SK-MEL-5 (cell line): ENCODE data around the gene EPHA7. TPM values are rescaled to one million over a fixed set of nuclear protein-coding genes. Genes with fewer than 3 reads are reported as not detected.

Experiments
- DNase-seq: peaks from one replicate; pipeline ENCODE4 v3.0.0-alpha.2; 2016; ENCODE audit warnings: low read depth, low spot score
- in situ Hi-C: cut with HindIII; loops from 2 replicates; pipeline ENCODE4 v1.10.0; 2016; ENCODE audit warnings: low sequenced_read_pairs, high pct_unique_total_duplicates, low pct_unique_long_range_greater_than_20kb
- total RNA-seq: library from RNA; depleted of rRNA; stranded (reverse); fragments of >200 nt; shearing (Covaris generic); gene quantifications from 2 replicates; pipeline ENCODE4 v1.2.3, GENCODE V29; 2014

EPHA7 gene
- total RNA-seq, 1 experiment from 2014 or later = 4.9 TPM

DNA sequence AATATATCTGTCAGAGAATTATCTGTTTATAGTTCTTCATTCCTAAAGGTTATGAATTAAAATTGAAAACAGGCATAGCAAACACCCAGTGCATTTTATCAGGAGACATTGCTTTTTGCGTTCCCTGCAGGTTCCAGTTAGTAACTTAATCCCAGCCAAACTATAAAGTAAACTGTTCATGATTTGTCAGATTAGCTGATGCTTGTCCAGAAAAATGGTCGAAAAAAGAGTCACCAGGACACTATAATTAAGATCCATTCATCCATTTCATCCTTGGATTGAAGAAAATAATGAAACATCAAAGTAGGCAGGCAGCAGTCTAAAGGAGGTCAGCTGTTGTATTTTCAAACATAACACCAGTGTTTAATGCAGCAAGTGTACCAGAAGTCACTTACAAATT, 75.9 kb downstream of the EPHA7 start:
- in situ Hi-C loops = no loop called here
- DNase-seq = no peak

DNA sequence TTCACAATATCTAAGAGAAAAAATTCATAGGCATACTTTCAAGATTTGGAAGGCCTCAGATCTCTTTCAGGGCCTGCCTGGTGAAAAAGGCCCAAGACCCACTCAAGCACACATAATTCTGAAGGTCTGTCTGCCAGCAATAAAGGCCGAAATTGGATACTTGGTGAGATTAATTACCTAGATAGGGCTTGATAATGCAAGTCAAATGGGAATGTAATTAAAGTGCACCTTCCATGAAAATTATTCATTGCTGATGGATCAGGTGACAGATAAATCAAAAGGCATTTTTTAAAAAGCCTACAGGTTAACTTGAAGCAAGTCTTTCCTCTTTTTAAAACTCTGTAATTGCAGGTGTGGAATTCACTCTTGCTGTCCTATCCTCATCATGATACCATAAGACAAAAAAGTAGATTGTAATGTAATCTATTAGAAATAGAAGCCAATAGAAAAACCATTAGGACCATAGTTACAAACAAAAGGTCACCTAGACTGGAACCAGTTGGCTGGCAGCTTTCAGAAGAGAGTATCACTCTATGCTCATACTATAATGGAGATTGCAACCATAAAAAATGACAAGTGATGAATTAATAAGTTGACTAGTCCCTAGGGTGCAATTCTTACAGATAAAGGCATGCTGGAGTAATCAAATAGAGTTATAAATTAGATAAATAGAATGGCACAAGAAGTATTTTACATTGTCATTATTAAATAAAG, 77.3 kb downstream of the EPHA7 start:
- DNase-seq = no peak
- in situ Hi-C loops = no loop called here

DNA sequence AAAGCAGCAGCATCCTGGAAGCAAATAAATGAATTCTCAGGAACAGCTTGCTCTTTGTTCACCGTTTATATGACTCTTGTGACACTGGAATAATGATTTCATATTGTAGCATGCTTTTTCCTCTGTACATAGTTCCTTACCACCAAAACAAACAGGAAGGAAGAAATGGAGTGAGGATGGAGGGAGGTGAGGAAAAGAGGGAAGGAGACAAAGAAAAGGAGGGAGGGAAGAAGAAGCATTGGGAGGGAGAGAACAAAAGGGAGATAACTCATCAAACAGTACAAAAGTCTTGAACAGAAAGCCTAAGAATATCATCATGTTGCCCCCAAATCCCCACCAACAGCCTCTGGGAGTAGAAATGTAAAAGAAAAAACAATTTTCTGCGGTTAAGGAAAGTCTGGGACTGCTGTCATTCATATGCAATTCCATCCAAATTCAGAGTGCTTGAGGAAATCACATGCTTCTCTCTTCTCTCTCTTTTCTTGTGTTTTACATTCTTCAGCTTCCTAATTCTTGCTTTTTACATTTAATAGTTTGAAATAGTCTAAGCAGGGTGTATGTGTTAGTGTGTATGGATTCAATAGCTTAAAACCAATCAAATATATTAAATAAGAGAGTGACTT, 81.5 kb downstream of the EPHA7 start:
- in situ Hi-C loops = no loop called here
- peak; percentile 46 for DNase-seq

DNA sequence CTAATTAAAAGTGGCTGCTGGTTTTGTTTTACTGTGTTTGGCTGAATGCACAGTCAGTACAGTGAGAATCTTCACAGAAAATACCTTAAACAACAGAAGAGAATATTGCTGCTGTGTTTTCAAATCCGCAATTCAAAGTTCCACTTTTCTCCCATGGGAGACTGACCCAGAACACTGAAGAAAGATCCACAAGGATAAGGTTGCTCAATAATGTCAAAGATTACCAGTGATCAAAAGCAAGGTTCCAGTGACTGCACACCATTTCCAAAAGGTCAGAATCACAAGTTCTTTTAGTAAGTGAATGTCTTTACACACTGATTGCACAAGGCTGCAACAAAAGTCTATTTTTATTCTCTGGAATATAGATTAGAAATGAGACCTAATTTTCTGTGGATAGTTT, 82.3 kb downstream of the EPHA7 start:
- DNase-seq = peak; percentile 46
- in situ Hi-C loops = no loop called here

DNA sequence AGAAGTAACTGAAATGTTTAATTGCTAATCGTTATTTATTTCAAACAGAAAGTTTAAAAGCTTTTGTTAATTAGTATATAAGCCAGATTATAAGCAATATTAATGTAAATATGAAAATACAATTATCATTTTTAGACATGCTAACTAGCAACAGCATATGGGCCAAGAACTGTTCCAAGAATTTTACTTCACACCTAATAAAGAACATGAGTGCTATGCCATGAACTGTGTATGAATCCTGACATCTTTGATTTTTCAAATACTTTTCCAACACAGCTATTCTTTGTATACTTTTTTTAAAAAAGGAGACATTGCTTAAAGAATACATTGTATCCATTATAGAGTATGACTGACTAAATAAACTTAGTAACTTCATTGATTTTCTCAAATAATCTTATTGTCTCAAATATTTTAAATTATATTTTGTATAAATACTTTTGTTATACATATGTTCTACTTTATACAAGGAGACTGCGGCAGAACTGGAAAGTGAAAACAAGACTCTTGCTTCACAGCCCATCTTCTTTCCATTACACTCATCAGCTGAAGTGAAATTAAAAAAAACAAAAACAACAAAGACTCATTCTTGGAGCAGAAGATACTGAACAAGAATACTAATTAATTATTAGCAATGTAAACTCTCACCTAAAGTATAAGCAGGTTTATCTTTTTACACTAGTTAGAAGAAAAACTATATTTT, 89.9 kb downstream of the EPHA7 start:
- no peak for DNase-seq
- in situ Hi-C loops = no loop called here

DNA sequence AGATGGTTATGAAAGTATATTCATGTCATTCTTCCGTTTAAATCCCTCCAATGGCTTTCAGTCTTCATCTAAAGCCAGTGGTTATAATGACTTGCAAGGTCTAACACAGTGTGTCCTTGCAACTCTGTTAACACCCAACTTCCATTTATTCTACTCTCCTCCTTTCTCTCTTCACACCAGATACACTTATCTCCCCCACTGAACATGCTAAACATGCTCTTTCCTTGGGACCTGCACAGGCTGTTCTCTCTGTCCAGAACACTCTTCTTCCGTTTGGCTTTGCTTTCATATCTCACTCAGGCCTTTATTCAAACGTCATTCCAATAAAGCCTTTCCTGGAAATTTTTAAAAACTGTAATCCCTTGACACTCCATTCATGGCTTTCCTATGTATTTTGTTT, 91.5 kb downstream of the EPHA7 start:
- DNase-seq = no peak
- in situ Hi-C loops = no loop called here

DNA sequence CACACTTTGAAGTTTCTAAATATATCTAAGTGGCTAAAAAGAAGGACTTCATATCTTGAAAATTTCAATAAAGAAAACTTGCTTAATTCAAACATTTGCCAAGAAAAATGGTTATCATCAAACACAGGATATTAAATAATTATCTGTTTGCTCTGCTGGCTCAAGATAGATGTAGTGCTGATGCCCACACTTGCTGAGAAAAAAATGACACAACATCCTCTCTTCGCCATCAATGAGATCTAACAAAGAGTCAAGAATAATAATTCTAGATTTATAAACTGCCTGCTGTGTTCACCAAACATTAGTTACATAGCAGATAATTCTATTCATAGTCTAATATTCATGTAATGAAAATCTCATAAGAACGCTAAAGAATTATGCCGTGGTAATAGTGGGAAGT, 93.6 kb downstream of the EPHA7 start:
- no peak for DNase-seq
- in situ Hi-C loops = no loop called here

DNA sequence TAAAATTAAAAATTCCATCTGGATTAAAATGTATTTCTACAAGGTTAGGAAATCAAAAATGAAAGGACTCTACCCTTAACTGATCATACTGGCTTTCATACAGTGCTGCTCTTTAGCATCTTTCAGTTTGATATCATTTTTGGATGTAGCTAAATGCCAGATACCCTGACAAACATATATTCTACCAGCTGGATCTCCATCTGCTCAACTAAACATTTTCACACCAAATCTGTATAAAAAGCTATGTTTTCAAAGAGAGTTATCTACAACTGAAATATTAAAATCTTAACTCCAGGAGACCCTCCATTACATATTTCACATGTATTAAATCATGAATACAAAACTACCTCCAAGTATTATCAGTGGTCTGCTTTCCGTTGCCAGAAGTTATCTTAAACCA, 95.7 kb downstream of the EPHA7 start:
- in situ Hi-C loops = no loop called here
- DNase-seq = no peak

DNA sequence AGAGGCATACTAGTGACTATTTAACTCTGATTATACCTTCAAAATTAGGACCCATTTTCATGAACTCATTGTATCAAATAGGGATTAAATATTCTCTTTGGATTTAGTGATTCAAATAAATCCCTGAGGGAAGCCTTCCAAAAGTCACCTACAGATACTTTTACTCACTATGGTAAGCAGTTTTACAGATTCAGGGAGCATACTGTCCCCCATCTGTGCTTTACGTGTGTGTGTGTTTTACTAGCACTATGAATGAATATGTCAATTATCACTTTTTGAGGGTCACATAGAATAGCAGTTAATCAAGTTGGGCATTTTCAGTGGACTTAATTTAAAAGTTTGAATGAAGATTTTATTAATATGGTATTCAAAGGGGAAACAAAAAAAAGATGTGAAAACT, 96.7 kb downstream of the EPHA7 start:
- DNase-seq = no peak

DNA sequence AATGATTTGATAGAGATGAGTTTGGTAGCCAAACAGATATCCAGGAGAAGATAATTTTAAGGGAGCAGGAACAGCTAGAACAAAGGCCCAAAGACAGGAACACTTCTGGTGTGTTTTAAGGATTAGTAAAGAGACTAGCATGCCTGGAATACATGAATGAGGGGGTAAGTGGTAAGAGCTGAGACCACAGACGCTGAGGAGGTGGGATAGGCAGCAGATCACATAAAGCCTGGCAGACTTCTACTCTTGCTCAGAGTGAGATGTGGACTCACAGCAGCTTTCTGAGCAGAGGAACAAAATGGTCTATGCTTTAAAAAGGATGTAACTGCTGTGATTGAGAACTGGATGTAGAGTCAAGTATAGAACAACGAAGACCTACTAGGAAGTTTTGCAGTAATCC, 100.1 kb downstream of the EPHA7 start:
- in situ Hi-C loops = no loop called here
- DNase-seq = no peak

More for the DNA sequence above, 96.7 kb downstream of the EPHA7 start:
- in situ Hi-C loops = no loop called here

DNA sequence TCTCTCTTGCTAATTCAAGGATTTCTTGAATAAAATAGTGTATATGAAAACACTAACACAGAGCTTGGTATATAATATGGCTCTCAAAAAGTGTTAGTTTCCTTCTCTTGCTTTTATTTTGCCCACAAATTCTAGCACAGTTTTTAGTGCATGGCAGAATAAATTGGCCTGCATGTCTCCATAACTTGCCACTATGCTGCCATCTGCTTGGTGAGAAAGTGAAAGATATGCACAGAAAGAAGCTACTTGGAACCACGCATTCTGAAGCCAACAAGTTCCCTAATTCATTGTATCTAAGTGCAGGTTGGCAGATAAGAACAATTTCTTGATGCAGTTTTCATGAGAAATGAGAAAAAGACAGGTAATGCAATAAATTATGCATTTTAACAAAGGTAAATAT, 101.2 kb downstream of the EPHA7 start:
- in situ Hi-C loops = no loop called here

DNA sequence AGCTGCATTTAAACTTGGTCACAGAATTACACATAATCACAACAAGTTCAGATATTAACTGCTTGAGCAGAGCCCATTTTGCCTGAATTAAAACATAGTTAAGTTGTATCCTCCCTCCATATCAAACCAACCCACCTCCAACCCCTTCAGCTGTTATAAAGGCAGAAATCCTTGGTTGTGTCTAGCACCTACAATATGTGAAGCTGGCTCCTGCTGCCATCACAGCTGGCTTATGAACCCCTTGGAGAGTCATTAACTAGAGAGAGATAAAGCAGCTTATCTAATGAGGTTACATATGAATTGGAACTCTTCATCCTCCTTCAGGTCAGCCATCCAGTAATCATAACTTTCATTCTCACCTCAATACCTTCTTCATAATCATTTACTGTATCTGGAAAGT, 101.8 kb downstream of the EPHA7 start:
- in situ Hi-C loops = no loop called here

More for the DNA sequence above, 101.2 kb downstream of the EPHA7 start:
- DNase-seq = peak; percentile 14

DNA sequence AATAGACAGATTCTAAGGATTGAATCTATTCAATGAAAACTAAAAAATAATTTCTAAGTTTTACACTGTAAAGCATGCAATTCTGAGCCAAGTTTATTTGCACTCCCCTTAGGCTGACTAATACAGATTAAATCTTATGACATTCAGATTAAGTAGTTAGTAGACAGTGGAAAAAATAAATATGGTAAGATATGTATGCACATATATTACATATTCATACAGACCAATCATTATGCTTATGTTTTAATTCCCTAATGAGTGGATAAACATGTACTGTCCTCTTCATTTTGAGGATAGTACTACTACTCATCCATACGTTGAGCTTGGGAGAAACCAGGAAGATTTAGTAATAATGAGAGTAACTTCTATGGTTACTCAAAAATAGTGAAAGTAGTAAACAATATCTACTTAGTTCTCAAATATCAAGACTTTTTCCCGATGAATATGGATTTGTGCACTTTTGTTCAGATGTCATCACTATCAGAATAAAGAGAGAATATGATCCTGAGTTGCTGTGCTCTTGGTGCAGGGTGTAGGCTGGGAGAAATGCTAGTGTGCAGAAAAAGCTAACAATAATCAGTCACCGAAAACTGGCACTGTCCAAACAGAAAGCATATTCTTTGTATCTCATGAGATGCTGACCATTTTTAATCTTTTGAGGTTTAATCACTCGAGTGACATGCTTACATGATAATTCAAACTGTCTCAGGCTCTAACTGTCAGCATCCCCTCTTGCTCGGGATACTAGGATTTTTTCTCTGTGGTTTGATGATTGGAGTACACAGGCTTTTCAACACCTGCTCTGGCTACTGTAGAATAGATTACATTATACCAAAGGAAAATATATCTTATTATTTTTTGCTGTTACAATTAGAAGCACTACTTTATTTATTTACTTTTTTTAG, 111.6 kb downstream of the EPHA7 start:
- DNase-seq = no peak
- in situ Hi-C loops = no loop called here

More for the DNA sequence above, 101.8 kb downstream of the EPHA7 start:
- DNase-seq = no peak

DNA sequence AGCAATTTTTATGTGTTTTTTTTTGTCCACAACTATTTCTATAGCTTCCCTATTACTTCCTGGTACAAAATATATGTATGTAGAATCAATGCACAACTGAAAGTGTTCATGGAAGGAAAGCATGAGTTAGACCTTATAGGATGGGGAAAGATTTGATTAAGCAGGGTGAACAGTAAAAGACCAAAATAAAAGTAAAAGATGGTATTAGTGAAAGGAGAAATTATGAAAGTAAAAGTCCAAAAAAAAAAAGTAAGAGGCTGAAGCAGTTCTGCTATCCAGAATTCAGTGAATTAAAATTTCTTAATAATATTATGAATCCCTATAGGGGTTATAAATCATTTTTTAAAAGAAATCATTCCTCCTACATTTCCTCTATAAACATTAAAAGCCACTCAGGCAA, 114.3 kb downstream of the EPHA7 start:
- DNase-seq = no peak
- in situ Hi-C loops = no loop called here

DNA sequence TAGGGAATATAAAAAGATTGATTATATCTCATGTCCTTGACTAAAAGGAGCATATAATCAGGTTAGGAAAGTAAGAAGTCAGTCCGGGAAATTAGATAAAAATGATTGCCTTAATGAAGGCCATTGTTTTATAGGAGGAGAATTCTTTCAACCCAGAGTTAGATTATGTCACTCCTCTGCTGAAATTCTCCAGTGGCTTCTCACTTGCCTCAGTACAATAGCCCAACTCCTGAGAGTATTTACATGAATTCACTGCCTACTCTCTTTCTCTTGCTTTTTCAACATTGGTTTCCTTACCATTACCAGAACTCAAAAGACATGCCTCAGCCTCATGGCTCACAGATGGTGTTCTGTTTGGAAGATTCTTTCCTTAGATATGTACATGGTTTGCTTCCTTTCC, 114.9 kb downstream of the EPHA7 start:
- DNase-seq = no peak
- in situ Hi-C loops = no loop called here

DNA sequence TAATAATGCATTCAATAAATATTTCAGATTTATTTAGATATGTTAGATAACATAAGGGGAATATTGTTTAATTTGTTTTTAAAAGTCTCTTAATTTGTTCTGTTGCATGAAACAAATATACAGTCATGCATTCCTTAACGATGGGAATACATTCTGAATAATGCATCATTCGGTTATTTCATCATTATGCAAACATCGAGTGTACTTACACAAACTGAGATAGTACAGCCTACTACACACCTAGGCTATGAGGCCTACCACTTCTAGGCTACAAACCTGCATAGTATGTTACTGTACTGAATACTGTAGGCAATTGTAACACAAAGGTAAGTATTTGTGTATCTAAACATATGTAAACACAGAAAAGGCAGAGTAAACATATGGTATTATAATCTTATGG, 118.7 kb downstream of the EPHA7 start:
- in situ Hi-C loops = no loop called here
- DNase-seq = no peak

DNA sequence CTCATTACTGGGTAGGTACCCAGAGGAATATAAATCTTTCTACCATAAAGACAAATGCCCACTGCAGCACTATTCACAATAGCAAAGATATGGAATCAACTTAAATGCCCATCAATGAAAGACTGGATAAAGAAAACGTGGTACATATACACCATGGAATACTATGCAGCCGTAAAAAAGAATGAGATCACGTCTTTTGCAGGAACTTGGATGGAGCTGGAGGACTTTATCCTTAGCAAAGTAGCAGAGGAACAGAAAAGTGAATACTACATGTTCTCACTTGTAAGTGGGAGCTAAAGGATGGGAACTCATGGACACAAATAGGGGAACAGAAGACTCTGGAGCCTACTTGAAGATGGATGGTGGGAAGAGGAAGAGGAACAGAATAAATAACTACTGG, 119.7 kb downstream of the EPHA7 start:
- DNase-seq = no peak
- in situ Hi-C loops = no loop called here

DNA sequence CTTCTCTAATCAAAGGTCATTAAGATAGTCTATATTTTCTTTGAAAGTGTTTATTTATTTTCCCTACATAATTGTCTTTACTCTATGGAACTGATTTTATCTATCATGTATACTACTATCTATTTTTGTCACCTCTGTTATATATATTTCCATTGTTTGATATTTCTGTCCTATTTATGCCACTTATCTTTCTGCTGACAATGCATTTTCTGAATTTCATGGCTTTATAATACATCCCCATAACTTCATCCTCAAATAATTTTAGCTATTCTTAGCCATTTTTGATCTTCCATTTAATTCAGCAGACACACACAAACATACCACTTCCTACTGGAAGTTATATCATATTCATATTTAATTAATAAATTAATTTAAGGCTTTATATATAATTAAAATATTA, 123.7 kb downstream of the EPHA7 start:
- DNase-seq = no peak
- in situ Hi-C loops = no loop called here
